Measurements from ENCODE around the gene MAL.

DNA sequence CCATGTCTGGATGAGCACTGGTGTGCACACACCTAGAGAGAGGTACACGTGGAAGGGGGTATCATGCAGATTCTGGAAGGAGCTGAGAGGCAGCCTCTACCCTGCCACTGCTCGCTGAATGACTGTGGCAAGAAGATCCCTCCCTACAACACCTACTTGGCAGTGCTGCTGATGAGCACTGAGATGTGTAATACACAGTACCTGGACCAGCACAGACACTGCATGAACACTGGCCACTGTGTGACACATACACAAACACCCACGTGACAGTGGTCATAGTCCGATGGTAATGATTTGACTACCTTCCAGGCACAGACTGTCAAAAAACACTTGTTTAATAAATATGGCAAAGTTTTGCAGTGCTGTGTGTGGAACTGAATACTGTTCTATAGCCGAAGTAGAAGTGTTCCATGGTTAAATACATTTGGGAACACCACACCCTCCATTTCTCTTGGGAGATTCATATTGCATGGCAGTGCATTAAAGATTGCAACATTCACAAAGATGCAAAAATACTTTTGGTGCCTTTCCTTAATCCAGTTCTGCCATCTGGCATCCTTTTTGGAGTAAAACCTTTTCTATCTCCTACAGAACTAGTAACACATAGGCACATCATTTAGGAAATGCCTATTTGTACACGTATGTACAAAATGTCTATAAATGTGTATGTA is 66.5 kb downstream of the MAL start:
- TF ChIP-seq CTCF (IDR thresholded peaks at IDR 0.05) (no peak), POLR2A (IDR thresholded peaks at IDR 0.05) (no peak)

Data from tibial nerve (tissue), 3 donors.